Transverse colon (tissue), 4 donors: ENCODE results near the gene FAM180A.

Experiments
- EP300 ChIP-seq: sonication (generic); formaldehyde crosslinking; IDR thresholded peaks from one replicate; pipeline ENCODE4 v1.6.1; 2017; ENCODE audit warnings: antibody characterized with exemption, low read depth
- POLR2A ChIP-seq: fragments of 450-650 bp; IDR thresholded peaks from one replicate; pipeline ENCODE4 v1.6.1; 2016; ENCODE audit warnings: antibody characterized with exemption, mild to moderate bottlenecking, moderate library complexity
- POLR2AphosphoS5 ChIP-seq, 3 donors: sonication (generic); formaldehyde crosslinking; IDR thresholded peaks; one replicate each; pipeline ENCODE4 v1.6.1; 2016; ENCODE audit warnings: antibody characterized with exemption in 3 of 3
- TF ChIP-seq, protein P1 (sequence below), 5 experiments: fragments of 200-600 bp in 3 of 5; fragments of 450-650 bp in 2 of 5; sonication (generic) in 3 of 5; IDR thresholded peaks; 1 replicate in 2 of 5; 2 replicates in 3 of 5; pipeline ENCODE4 v1.5.1; 2016 to 2017; ENCODE audit warnings: antibody characterized with exemption in 5 of 5, inconsistent platforms in 3 of 5, mild to moderate bottlenecking in 2 of 5, moderate library complexity in 1 of 5

DNA sequence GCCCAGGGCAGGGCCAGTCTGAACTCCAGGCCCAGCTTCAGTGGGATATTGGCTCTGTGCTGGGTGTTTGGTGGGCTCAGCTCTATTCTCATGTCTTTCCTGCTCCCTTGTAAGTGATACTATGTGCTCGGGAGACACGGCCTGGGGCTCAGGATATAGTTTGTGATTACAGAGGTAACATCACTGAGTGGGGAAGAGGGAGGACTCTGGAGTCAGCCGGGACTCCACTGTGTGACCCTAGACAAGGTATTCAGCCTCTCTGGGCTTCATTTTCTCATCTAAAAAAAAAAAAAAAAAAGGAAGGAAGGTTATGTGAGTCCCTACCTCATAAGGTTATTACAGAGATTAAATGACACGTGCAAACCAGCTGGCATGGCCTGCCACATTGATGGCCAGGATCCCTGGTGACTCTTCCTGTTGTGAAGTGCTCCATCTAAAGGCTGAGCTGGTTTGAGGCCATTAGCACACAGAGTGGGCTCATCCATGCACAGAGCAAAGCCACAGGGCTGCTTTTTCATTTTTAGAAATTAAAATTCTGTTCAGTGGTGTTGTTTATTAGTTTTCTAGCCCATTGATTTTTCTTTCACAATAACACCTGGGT, 36.3 kb downstream of the FAM180A start:
- TF ChIP-seq, protein P1, sequence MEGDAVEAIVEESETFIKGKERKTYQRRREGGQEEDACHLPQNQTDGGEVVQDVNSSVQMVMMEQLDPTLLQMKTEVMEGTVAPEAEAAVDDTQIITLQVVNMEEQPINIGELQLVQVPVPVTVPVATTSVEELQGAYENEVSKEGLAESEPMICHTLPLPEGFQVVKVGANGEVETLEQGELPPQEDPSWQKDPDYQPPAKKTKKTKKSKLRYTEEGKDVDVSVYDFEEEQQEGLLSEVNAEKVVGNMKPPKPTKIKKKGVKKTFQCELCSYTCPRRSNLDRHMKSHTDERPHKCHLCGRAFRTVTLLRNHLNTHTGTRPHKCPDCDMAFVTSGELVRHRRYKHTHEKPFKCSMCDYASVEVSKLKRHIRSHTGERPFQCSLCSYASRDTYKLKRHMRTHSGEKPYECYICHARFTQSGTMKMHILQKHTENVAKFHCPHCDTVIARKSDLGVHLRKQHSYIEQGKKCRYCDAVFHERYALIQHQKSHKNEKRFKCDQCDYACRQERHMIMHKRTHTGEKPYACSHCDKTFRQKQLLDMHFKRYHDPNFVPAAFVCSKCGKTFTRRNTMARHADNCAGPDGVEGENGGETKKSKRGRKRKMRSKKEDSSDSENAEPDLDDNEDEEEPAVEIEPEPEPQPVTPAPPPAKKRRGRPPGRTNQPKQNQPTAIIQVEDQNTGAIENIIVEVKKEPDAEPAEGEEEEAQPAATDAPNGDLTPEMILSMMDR (IDR thresholded peaks at IDR 0.05): no peak
- TF ChIP-seq POLR2AphosphoS5 (IDR thresholded peaks at IDR 0.05) (no peak), EP300 (no peak), POLR2A (no peak)
